NT2/D1 (cell line): ENCODE measurements around the gene CFAP65.

ENCODE experiments used
- SUZ12 ChIP-seq: IDR thresholded peaks from 2 replicates; pipeline ENCODE4 v1.6.1; 2011; ENCODE audit not compliant: insufficient read length, insufficient read depth; ENCODE audit errors: extremely low read depth
- YY1 ChIP-seq: IDR thresholded peaks from 2 replicates; pipeline ENCODE4 v1.6.1; 2011; ENCODE audit not compliant: insufficient read length, insufficient read depth
- ZNF274 ChIP-seq: IDR thresholded peaks from 2 replicates; pipeline ENCODE4 v1.6.1; 2011; ENCODE audit warnings: mild to moderate bottlenecking, low read depth, low read length

- no peak for TF ChIP-seq YY1
- no peak for TF ChIP-seq SUZ12
- no peak for TF ChIP-seq ZNF274
Observed at GRCh38 chr2:218959141-218959731, 82.1 kb downstream of the CFAP65 start, which contains the start of gene CDK5R2.
